HCT116 (cell line): ENCODE data around the gene CACNA1F. TPM values are rescaled to one million over a fixed set of nuclear protein-coding genes. Genes with fewer than 3 reads are reported as not detected.

Experiments used
- ATAC-seq: fragments of 200-7000 bp; cut with Tn5 transposase; 2 replicates; pipeline ENCODE4 v1.9.1; 2020; ENCODE audit warnings: mild to moderate bottlenecking, moderate library complexity
- BruUV-seq: library from RNA; stranded (reverse); fragments of 400-500 nt; replicated peaks from 2 replicates; lab custom pipeline; 2021; lab: Mats Ljungman, UMichigan
- CTCF ChIA-PET: fragments of 300-600 bp; sonication (Branson Sonifier 250); formaldehyde crosslinking; loops from one replicate; lab custom pipeline; 2021; ENCODE audit warnings: antibody characterized with exemption; lab: Charles Lee
- POLR2A ChIA-PET: fragments of 300-600, 350-600 bp; sonication (Branson Sonifier 250); formaldehyde crosslinking; loops from one replicate; lab custom pipeline; 2021; ENCODE audit warnings: antibody characterized with exemption; lab: Charles Lee
- RAD21 ChIA-PET, 2 experiments: fragments of 300-600 bp; sonication (Branson Sonifier 250); formaldehyde crosslinking; loops; one replicate each; lab custom pipeline; 2023; ENCODE audit warnings: low total read pairs in 2 of 2; ENCODE audit not compliant: uncharacterized antibody in 2 of 2, unreplicated experiment in 2 of 2, low non-redundant PET in 1 of 2; lab: Charles Lee
- DNase-seq: peaks from one replicate; pipeline ENCODE4 v3.0.0-alpha.2; 2010; ENCODE audit warnings: low read depth, low spot score
- H2AFZ ChIP-seq: fragments of 200-600 bp; shearing (Covaris generic), sonication (generic); 2 replicates; pipeline ENCODE4 v1.6.1; 2017; ENCODE audit warnings: low read depth, mixed run types, mixed read lengths, antibody characterized with exemption, low read length; ENCODE audit not compliant: poor library complexity, severe bottlenecking
- H3K27ac ChIP-seq: 2 replicates; pipeline ENCODE4 v1.5.1; 2012; ENCODE audit warnings: low read depth, low read length
- H3K27me3 ChIP-seq: fragments of 200-600 bp; sonication (generic); 2 replicates; pipeline ENCODE4 v1.6.1; 2016; ENCODE audit warnings: mixed run types, low read length, mixed read lengths; ENCODE audit not compliant: insufficient read depth
- H3K36me3 ChIP-seq, 2 experiments: fragments of 200-500 bp in 1 of 2; fragments of 200-600 bp in 1 of 2; sonication (Bioruptor generic) in 1 of 2; sonication (generic) in 1 of 2; 2 replicates each; pipeline versions ENCODE4 v1.5.1 to v1.6.1; 2014 to 2016; ENCODE audit warnings: low read length in 2 of 2, inconsistent platforms in 1 of 2, mixed read lengths in 1 of 2, mixed run types in 1 of 2; ENCODE audit not compliant: insufficient read depth in 2 of 2, control insufficient read depth in 1 of 2
- H3K4me1 ChIP-seq, 2 experiments: fragments of 200-600 bp in 1 of 2; sonication (generic) in 1 of 2; 2 replicates each; pipeline versions ENCODE4 v1.5.1 to v1.6.1; 2012 to 2017; ENCODE audit warnings: low read length in 2 of 2, inconsistent platforms in 1 of 2, mild to moderate bottlenecking in 1 of 2, mixed read lengths in 1 of 2, mixed run types in 1 of 2, moderate library complexity in 1 of 2; ENCODE audit not compliant: insufficient read depth in 2 of 2, control insufficient read depth in 1 of 2
- H3K4me2 ChIP-seq: fragments of 200-600 bp; sonication (generic); 2 replicates; pipeline ENCODE4 v1.6.1; 2017; ENCODE audit warnings: mixed run types, low read length, mixed read lengths
- H3K4me3 ChIP-seq, 2 experiments: fragments of 200-600 bp in 1 of 2; sonication (generic) in 1 of 2; replicated peaks in 1 of 2; 2 replicates each; pipeline ENCODE4 v1.5.1; 2011 to 2016; ENCODE audit warnings: low read length in 2 of 2, control low read depth in 1 of 2, low read depth in 1 of 2, mild to moderate bottlenecking in 1 of 2, mixed read lengths in 1 of 2, mixed run types in 1 of 2
- H3K79me2 ChIP-seq: fragments of 200-600 bp; sonication (generic); 2 replicates; pipeline ENCODE4 v1.6.1; 2017; ENCODE audit warnings: mild to moderate bottlenecking, mixed run types, low read length, moderate library complexity, mixed read lengths; ENCODE audit not compliant: insufficient read depth
- H3K9ac ChIP-seq: fragments of 200-600 bp; sonication (generic); 2 replicates; pipeline ENCODE4 v1.6.1; 2016; ENCODE audit warnings: low read length, mixed read lengths
- H3K9me2 ChIP-seq: fragments of 200-600 bp; sonication (generic), shearing (Covaris generic); 2 replicates; pipeline ENCODE4 v1.6.1; 2017; ENCODE audit warnings: mixed run types, mild to moderate bottlenecking, moderate library complexity; ENCODE audit not compliant: insufficient read depth
- H3K9me3 ChIP-seq, 2 experiments: fragments of 200-500 bp in 1 of 2; fragments of 200-600 bp in 1 of 2; sonication (Bioruptor generic) in 1 of 2; sonication (generic) in 1 of 2; 2 replicates each; pipeline ENCODE4 v1.6.1; 2014 to 2017; ENCODE audit warnings: low read length in 2 of 2, mixed read lengths in 2 of 2, inconsistent platforms in 1 of 2, low read depth in 1 of 2, mild to moderate bottlenecking in 1 of 2, mixed run types in 1 of 2, moderate library complexity in 1 of 2; ENCODE audit not compliant: control insufficient read depth in 1 of 2, insufficient read depth in 1 of 2
- H4K20me1 ChIP-seq: fragments of 200-600 bp; sonication (generic), shearing (Covaris generic); 2 replicates; pipeline ENCODE4 v1.6.1; 2017; ENCODE audit warnings: mixed run types, mild to moderate bottlenecking, moderate library complexity; ENCODE audit not compliant: insufficient read depth
- ATF3 ChIP-seq: IDR thresholded peaks from 2 replicates; pipeline ENCODE4 v1.6.1; 2012
- CBX3 ChIP-seq: IDR thresholded peaks from 2 replicates; pipeline ENCODE4 v1.6.1; 2012; ENCODE audit warnings: low read depth
- CEBPB ChIP-seq: IDR thresholded peaks from 2 replicates; pipeline ENCODE4 v1.6.1; 2012; ENCODE audit warnings: low read depth
- EGR1 ChIP-seq: IDR thresholded peaks from 2 replicates; pipeline ENCODE4 v1.6.1; 2012; ENCODE audit warnings: low read depth
- ELF1 ChIP-seq: IDR thresholded peaks from 2 replicates; pipeline ENCODE4 v1.6.1; 2012; ENCODE audit warnings: low read depth, borderline replicate concordance
- EZH2 ChIP-seq: fragments of 200-600 bp; sonication (generic); IDR thresholded peaks from 2 replicates; pipeline ENCODE4 v1.6.1; 2017; ENCODE audit warnings: antibody characterized with exemption, mixed run types
- FOSL1 ChIP-seq: IDR thresholded peaks from 2 replicates; pipeline ENCODE4 v1.6.1; 2012; ENCODE audit warnings: low read depth
- JUND ChIP-seq: IDR thresholded peaks from 2 replicates; pipeline ENCODE4 v1.6.1; 2012
- POLR2A ChIP-seq: IDR thresholded peaks from 2 replicates; pipeline ENCODE4 v1.7.0; 2011; ENCODE audit warnings: borderline replicate concordance; ENCODE audit not compliant: insufficient read depth, insufficient read length; ENCODE audit errors: extremely low read depth
- POLR2AphosphoS5 ChIP-seq: IDR thresholded peaks from 2 replicates; pipeline ENCODE4 v1.6.1; 2011; ENCODE audit warnings: mild to moderate bottlenecking, low read depth, low read length, moderate library complexity
- SIN3A ChIP-seq: IDR thresholded peaks from 2 replicates; pipeline ENCODE4 v1.6.1; 2012; ENCODE audit warnings: low read depth
- SP1 ChIP-seq: IDR thresholded peaks from 2 replicates; pipeline ENCODE4 v1.6.1; 2012; ENCODE audit warnings: low read depth
- TCF7L2 ChIP-seq: IDR thresholded peaks from 2 replicates; pipeline ENCODE4 v1.7.0; 2011; ENCODE audit warnings: borderline replicate concordance, inconsistent platforms; ENCODE audit not compliant: insufficient read depth, insufficient read length; ENCODE audit errors: extremely low read depth
- YY1 ChIP-seq: IDR thresholded peaks from 2 replicates; pipeline ENCODE4 v1.6.1; 2011; ENCODE audit warnings: low read length, low read depth, moderate library complexity, mild to moderate bottlenecking; ENCODE audit not compliant: insufficient replicate concordance; ENCODE audit errors: extremely low read depth
- ZFX ChIP-seq: fragments of 450-650 bp; IDR thresholded peaks from 2 replicates; pipeline ENCODE4 v1.6.1; 2017
- ZNF274 ChIP-seq: fragments of 200-500 bp; sonication (Bioruptor generic); IDR thresholded peaks from 2 replicates; pipeline ENCODE4 v1.6.1; 2014; ENCODE audit warnings: mild to moderate bottlenecking, low read depth, low read length, inconsistent platforms
- intact Hi-C: fragments of 100-400 bp; cut with micrococcal nuclease; formaldehyde crosslinking; loops from 2 replicates; pipeline ENCODE4 v1.10.0; 2022
- total RNA-seq: library from RNA; stranded (reverse); gene quantifications from one replicate; pipeline ENCODE4 v1.2.1, GENCODE V29; 2021; ENCODE audit not compliant: unreplicated experiment
- TF ChIP-seq, protein P1 (sequence below): IDR thresholded peaks from 2 replicates; pipeline ENCODE4 v1.6.1; 2012
- TF ChIP-seq, protein P2 (sequence below): IDR thresholded peaks from 2 replicates; pipeline ENCODE4 v1.6.1; 2012; ENCODE audit warnings: low read depth

Gene CACNA1F
- total RNA-seq, 1 experiment from 2014 or later: not detected

GRCh38 chrX:49206543-49206942 is 26.6 kb downstream of the CACNA1F start:
- Histone ChIP-seq H3K27ac (no peak overlapping the region), H3K27me3 (no peaks in the 10 kb centered on the region), H3K4me3 (no peak overlapping the region), H2AFZ (no peak overlapping the region), H3K9me2 (no peaks in the 10 kb centered on the region), H3K4me2 (no peak overlapping the region), H3K36me3 (no peaks in the 10 kb centered on the region), H3K79me2 (no peaks in the 10 kb centered on the region), H3K9me3 (no peaks in the 10 kb centered on the region), H3K9ac (no peak overlapping the region), H4K20me1 (no peaks in the 10 kb centered on the region), H3K4me1 (no peaks in the 10 kb centered on the region)
- no TSS peak for BruUV-seq
- TF ChIP-seq POLR2A: no peak
- no peak for TF ChIP-seq EGR1
- TF ChIP-seq EZH2: no peak
- no peak for TF ChIP-seq ZNF274
- TF ChIP-seq, protein P1, sequence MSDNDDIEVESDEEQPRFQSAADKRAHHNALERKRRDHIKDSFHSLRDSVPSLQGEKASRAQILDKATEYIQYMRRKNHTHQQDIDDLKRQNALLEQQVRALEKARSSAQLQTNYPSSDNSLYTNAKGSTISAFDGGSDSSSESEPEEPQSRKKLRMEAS: no peak
- no peak for TF ChIP-seq CEBPB
- RAD21 ChIA-PET: no interaction called here
- ATAC-seq: no peak
- no peak for DNase-seq
- CTCF ChIA-PET: no interaction called here
- POLR2A ChIA-PET: no interaction called here
- intact Hi-C loops: no loop called here

- ATAC-seq (no peak), DNase-seq (no peak)
- Histone ChIP-seq H3K4me1 (peaks cover 1 to 3% of the 10 kb centered on the region in 2 experiments), H3K27ac (no peak overlapping the region), H3K79me2 (no peaks in the 10 kb centered on the region), H3K9me3 (no peaks in the 10 kb centered on the region), H4K20me1 (no peaks in the 10 kb centered on the region), H3K9me2 (no peaks in the 10 kb centered on the region), H3K27me3 (no peaks in the 10 kb centered on the region), H2AFZ (no peak overlapping the region), H3K4me3 (no peak overlapping the region), H3K9ac (no peak overlapping the region), H3K4me2 (no peak overlapping the region), H3K36me3 (no peaks in the 10 kb centered on the region)
- ChIA-PET POLR2A (no interaction called here), RAD21 (no interaction called here), CTCF (no interaction called here)
- no TSS peak for BruUV-seq
- intact Hi-C loops: no loop called here
- TF ChIP-seq YY1 (no peak), ELF1 (no peak), ATF3 (no peak), SP1 (no peak), EGR1 (no peak), POLR2AphosphoS5 (no peak), SIN3A (no peak), FOSL1 (no peak), TCF7L2 (no peak), ZFX (no peak), CBX3 (no peak), JUND (no peak), CEBPB (no peak), POLR2A (no peak), EZH2 (no peak)
- TF ChIP-seq, protein P1: no peak
- TF ChIP-seq, protein P2, sequence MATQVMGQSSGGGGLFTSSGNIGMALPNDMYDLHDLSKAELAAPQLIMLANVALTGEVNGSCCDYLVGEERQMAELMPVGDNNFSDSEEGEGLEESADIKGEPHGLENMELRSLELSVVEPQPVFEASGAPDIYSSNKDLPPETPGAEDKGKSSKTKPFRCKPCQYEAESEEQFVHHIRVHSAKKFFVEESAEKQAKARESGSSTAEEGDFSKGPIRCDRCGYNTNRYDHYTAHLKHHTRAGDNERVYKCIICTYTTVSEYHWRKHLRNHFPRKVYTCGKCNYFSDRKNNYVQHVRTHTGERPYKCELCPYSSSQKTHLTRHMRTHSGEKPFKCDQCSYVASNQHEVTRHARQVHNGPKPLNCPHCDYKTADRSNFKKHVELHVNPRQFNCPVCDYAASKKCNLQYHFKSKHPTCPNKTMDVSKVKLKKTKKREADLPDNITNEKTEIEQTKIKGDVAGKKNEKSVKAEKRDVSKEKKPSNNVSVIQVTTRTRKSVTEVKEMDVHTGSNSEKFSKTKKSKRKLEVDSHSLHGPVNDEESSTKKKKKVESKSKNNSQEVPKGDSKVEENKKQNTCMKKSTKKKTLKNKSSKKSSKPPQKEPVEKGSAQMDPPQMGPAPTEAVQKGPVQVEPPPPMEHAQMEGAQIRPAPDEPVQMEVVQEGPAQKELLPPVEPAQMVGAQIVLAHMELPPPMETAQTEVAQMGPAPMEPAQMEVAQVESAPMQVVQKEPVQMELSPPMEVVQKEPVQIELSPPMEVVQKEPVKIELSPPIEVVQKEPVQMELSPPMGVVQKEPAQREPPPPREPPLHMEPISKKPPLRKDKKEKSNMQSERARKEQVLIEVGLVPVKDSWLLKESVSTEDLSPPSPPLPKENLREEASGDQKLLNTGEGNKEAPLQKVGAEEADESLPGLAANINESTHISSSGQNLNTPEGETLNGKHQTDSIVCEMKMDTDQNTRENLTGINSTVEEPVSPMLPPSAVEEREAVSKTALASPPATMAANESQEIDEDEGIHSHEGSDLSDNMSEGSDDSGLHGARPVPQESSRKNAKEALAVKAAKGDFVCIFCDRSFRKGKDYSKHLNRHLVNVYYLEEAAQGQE: no peak
Observed at GRCh38 chrX:49205443-49205842, 27.7 kb downstream of the CACNA1F start.
